HEK293T (cell line): ENCODE measurements around the gene SLC35D2.

Source experiments
- CTCF ChIA-PET: fragments of 350-600 bp; formaldehyde crosslinking; extraction: SDS; loops from one replicate; lab custom pipeline; 2021; ENCODE audit warnings: antibody characterized with exemption, inconsistent platforms; lab: Yijun Ruan, JAX
- POLR2A ChIA-PET: fragments of 350-600 bp; formaldehyde crosslinking; extraction: SDS; loops from one replicate; lab custom pipeline; 2020; ENCODE audit warnings: antibody characterized with exemption, inconsistent platforms; lab: Yijun Ruan, JAX
- DNase-seq: peaks from one replicate; pipeline ENCODE4 v3.0.0; 2012; ENCODE audit warnings: mixed read lengths; ENCODE audit errors: extremely low spot score
- ARNT ChIP-seq: fragments of 450-650 bp; IDR thresholded peaks from 2 replicates; pipeline ENCODE4 v1.6.1; 2017; ENCODE audit warnings: mild to moderate bottlenecking
- BHLHE40 ChIP-seq: fragments of 450-650 bp; IDR thresholded peaks from 2 replicates; pipeline ENCODE4 v1.6.1; 2016; ENCODE audit warnings: mild to moderate bottlenecking, moderate library complexity, borderline replicate concordance
- CTBP1 ChIP-seq: fragments of 450-650 bp; IDR thresholded peaks from 2 replicates; pipeline ENCODE4 v1.6.1; 2016; ENCODE audit warnings: borderline replicate concordance
- ELF4 ChIP-seq: fragments of 450-650 bp; IDR thresholded peaks from 2 replicates; pipeline ENCODE4 v1.6.1; 2017; ENCODE audit warnings: antibody characterized with exemption
- FOXA1 ChIP-seq: fragments of 450-650 bp; IDR thresholded peaks from 2 replicates; pipeline ENCODE4 v1.6.1; 2016; ENCODE audit warnings: mild to moderate bottlenecking
- FOXK2 ChIP-seq: fragments of 450-650 bp; IDR thresholded peaks from 2 replicates; pipeline ENCODE4 v1.6.1; 2016; ENCODE audit warnings: mild to moderate bottlenecking
- FOXM1 ChIP-seq: fragments of 450-650 bp; IDR thresholded peaks from 2 replicates; pipeline ENCODE4 v1.6.1; 2017; ENCODE audit warnings: mild to moderate bottlenecking, borderline replicate concordance
- HDGF ChIP-seq: fragments of 450-650 bp; IDR thresholded peaks from 2 replicates; pipeline ENCODE4 v1.6.1; 2017; ENCODE audit warnings: antibody characterized with exemption, borderline replicate concordance
- L3MBTL2 ChIP-seq: fragments of 450-650 bp; conservative IDR thresholded peaks from 2 replicates; pipeline ENCODE4 v1.6.1; 2016; ENCODE audit warnings: mild to moderate bottlenecking
- LEF1 ChIP-seq: fragments of 450-650 bp; IDR thresholded peaks from 2 replicates; pipeline ENCODE4 v1.6.1; 2017; ENCODE audit warnings: mild to moderate bottlenecking, borderline replicate concordance
- NFRKB ChIP-seq: fragments of 450-650 bp; IDR thresholded peaks from 2 replicates; pipeline ENCODE4 v1.6.1; 2016; ENCODE audit warnings: mild to moderate bottlenecking, moderate library complexity
- PKNOX1 ChIP-seq: fragments of 450-650 bp; IDR thresholded peaks from 2 replicates; pipeline ENCODE4 v1.6.1; 2016
- SP1 ChIP-seq: fragments of 450-650 bp; IDR thresholded peaks from 2 replicates; pipeline ENCODE4 v1.6.1; 2017
- SUZ12 ChIP-seq: fragments of 450-650 bp; IDR thresholded peaks from 2 replicates; pipeline ENCODE4 v1.6.1; 2016; ENCODE audit warnings: mild to moderate bottlenecking
- TARDBP ChIP-seq: fragments of 450-650 bp; IDR thresholded peaks from 2 replicates; pipeline ENCODE4 v1.6.1; 2016
- ZNF384 ChIP-seq: fragments of 450-650 bp; IDR thresholded peaks from 2 replicates; pipeline ENCODE4 v1.6.1; 2016

SLC35D2 gene

GRCh38 chr9:96408409-96409280 is 25.1 kb upstream of the SLC35D2 start:
- CTCF ChIA-PET = no interaction called here
- TF ChIP-seq FOXA1 (no peak), FOXK2 (no peak), CTBP1 (no peak), SP1 (no peak), L3MBTL2 (no peak), BHLHE40 (no peak), SUZ12 (no peak), FOXM1 (no peak), ARNT (no peak), HDGF (no peak), NFRKB (no peak), ELF4 (no peak), PKNOX1 (no peak), LEF1 (no peak), TARDBP (no peak), ZNF384 (no peak)
- DNase-seq = no peak
- POLR2A ChIA-PET = no interaction called here

DNA sequence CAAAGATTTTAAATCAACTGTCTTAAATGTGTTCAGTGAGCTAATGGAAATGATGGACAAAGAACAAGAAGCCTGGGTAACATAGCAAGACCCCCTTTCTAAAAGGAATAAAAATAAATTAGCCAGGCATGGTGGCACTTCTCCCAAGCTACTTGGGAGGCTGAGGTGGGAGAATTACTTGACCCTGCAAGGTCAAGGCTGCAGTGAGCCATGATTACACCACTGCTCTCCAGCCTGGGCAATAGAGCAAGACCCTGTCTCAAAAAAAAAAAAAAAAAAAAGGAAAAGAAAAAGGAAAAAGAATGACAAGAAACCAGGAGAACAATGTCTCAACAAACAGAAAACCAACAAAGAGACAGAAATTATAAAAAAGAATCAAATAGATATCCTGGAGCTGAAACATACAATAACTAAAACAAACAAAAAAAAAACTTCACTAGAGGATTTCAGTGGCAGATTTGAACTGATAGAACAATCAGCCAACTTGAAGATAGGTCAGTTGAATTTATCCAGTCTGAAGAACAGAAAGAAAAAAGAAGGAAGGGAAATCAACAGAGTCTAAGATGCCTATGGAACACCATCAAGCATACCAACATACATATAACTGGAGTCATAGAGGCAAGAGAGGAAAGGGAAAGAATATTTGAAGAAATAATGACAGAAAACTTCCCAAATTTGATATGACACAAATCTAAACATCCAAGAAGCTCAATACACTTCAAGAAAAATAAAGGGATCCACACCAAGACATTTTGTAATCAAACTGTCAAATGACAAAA is 16.8 kb upstream of the SLC35D2 start:
- ChIA-PET CTCF (no interaction called here), POLR2A (no interaction called here)
- no peak for DNase-seq
- no peak for TF ChIP-seq ELF4

DNA sequence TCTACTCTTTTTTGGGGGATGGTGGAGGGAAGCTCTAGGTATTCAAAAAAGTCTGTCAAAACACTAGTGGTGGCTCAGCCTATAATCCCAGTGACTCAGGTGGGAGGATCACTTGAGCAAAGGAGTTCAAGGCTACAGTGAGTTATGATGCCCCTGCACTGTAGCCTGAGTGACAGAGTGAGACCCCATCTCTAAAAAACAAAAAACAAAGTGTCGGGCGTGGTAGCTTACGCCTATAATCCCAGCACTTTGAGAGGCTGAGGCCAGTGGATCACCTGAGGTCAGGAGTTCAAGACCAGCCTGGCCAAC is 15.8 kb upstream of the SLC35D2 start:
- POLR2A ChIA-PET = no interaction called here
- DNase-seq = no peak
- CTCF ChIA-PET = no interaction called here
- no peak for TF ChIP-seq HDGF
- no peak for TF ChIP-seq BHLHE40
- no peak for TF ChIP-seq ELF4
- no peak for TF ChIP-seq SUZ12
- TF ChIP-seq SP1 = no peak
- TF ChIP-seq PKNOX1 = no peak
- TF ChIP-seq FOXK2 = no peak
- no peak for TF ChIP-seq CTBP1
- no peak for TF ChIP-seq FOXM1
- TF ChIP-seq NFRKB = no peak
- TF ChIP-seq L3MBTL2 = no peak
- no peak for TF ChIP-seq ZNF384
- TF ChIP-seq LEF1 = no peak
- no peak for TF ChIP-seq ARNT
- no peak for TF ChIP-seq FOXA1

- TF ChIP-seq FOXA1 (no peak), ARNT (no peak), PKNOX1 (no peak), CTBP1 (no peak), ELF4 (no peak), L3MBTL2 (no peak), HDGF (no peak), FOXK2 (no peak), SUZ12 (no peak), NFRKB (no peak), LEF1 (no peak), TARDBP (no peak), SP1 (no peak)
- DNase-seq = no peak
- CTCF ChIA-PET = no interaction called here
- POLR2A ChIA-PET = no interaction called here
Measured at GRCh38 chr9:96398582-96399324, 15.2 kb upstream of the SLC35D2 start.

- DNase-seq = no peak
- TF ChIP-seq LEF1 = no peak
- no peak for TF ChIP-seq BHLHE40
- TF ChIP-seq ELF4 = no peak
- no peak for TF ChIP-seq SUZ12
- no peak for TF ChIP-seq NFRKB
- no peak for TF ChIP-seq HDGF
- TF ChIP-seq ARNT = no peak
- no peak for TF ChIP-seq CTBP1
- no peak for TF ChIP-seq SP1
- TF ChIP-seq FOXA1 = no peak
- TF ChIP-seq FOXM1 = no peak
- no peak for TF ChIP-seq FOXK2
- TF ChIP-seq PKNOX1 = no peak
- TF ChIP-seq ZNF384 = no peak
- no peak for TF ChIP-seq TARDBP
- no peak for TF ChIP-seq L3MBTL2
- POLR2A ChIA-PET = no interaction called here
- CTCF ChIA-PET = no interaction called here
Measured at GRCh38 chr9:96395964-96396363, 12.5 kb upstream of the SLC35D2 start.
